Stomach (tissue), 9 donors: ENCODE data around the gene RNF213. TPM values are rescaled to one million over a fixed set of nuclear protein-coding genes. Genes with fewer than 3 reads are reported as not detected.

Experiments
- DNase-seq, 2 donors: peaks; one replicate each; pipeline versions ENCODE4 v3.0.0 to v3.0.0-alpha.2; 2013 to 2019
- H3K27ac ChIP-seq, 5 donors: fragments of 200-600 bp in 4 of 5; sonication (generic) in 4 of 5; one replicate each; pipeline ENCODE4 v1.5.1; 2013 to 2019; ENCODE audit warnings: mild to moderate bottlenecking in 1 of 5, moderate library complexity in 1 of 5
- H3K27me3 ChIP-seq, 3 donors: fragments of 200-600 bp; sonication (generic); one replicate each; pipeline ENCODE4 v1.5.1; 2017 to 2019; ENCODE audit warnings: mixed run types in 1 of 3
- H3K36me3 ChIP-seq, 4 donors: fragments of 200-600 bp; sonication (generic); 1 replicate in 3 of 4; 2 replicates in 1 of 4; pipeline ENCODE4 v1.5.1; 2016 to 2019
- H3K4me1 ChIP-seq, 4 donors: fragments of 200-600 bp; sonication (generic); one replicate each; pipeline ENCODE4 v1.5.1; 2016 to 2019
- H3K4me3 ChIP-seq, 4 donors: fragments of 200-600 bp; sonication (generic) in 3 of 4; one replicate each; pipeline ENCODE4 v1.5.1; 2016 to 2019; ENCODE audit warnings: mild to moderate bottlenecking in 1 of 4
- H3K9me3 ChIP-seq, 4 donors: fragments of 200-600 bp; sonication (generic); one replicate each; pipeline ENCODE4 v1.5.1; 2016 to 2019
- CTCF ChIP-seq, 7 experiments: fragments of 450-650 bp in 4 of 7; fragments of 200-600 bp in 3 of 7; sonication (generic) in 3 of 7; IDR thresholded peaks; one replicate each; pipeline ENCODE4 v1.5.1; 2016 to 2019; ENCODE audit warnings: antibody characterized with exemption in 7 of 7, control low read depth in 2 of 7, mild to moderate bottlenecking in 1 of 7
- EP300 ChIP-seq: sonication (generic); formaldehyde crosslinking; IDR thresholded peaks from one replicate; pipeline ENCODE4 v1.6.1; 2017; ENCODE audit warnings: antibody characterized with exemption
- POLR2A ChIP-seq, 4 donors: fragments of 450-650 bp; IDR thresholded peaks; one replicate each; pipeline ENCODE4 v1.6.1; 2016; ENCODE audit warnings: antibody characterized with exemption in 4 of 4, control low read depth in 2 of 4, mild to moderate bottlenecking in 1 of 4, moderate library complexity in 1 of 4
- POLR2AphosphoS5 ChIP-seq, 3 donors: sonication (generic); formaldehyde crosslinking; IDR thresholded peaks; one replicate each; pipeline ENCODE4 v1.6.1; 2016; ENCODE audit warnings: antibody characterized with exemption in 3 of 3
- WGBS, 5 donors: extraction: QIAGEN DNeasy Blood & Tissue Kit in 3 of 5; methylation state at CpG; one replicate each; pipeline versions ENCODE4 v1.1.5 to v1.1.7; 2013 to 2018; 5-methylcytosine and 5-hydroxymethylcytosine counted together
- intact Hi-C: fragments of 100-400 bp; cut with DNase I; formaldehyde crosslinking; loops from one replicate; pipeline ENCODE4 v1.15.1; 2023; ENCODE audit warnings: low total_unique reads
- polyA plus RNA-seq, 3 donors: library from polyadenylated mRNA; stranded (reverse); fragments of 200-250 nt; gene quantifications; one replicate each; pipeline ENCODE4 v1.2.3, GENCODE V29; 2013
- total RNA-seq, 5 donors: library from RNA; depleted of rRNA; stranded (reverse); fragments of >200 nt; gene quantifications; one replicate each; pipeline versions ENCODE4 v1.1.0 to v1.2.3, GENCODE V29; 2014 to 2016
- donor health status: healthy with polysubstance abuse.
- donor health status: Bipolar disorder and iron deficiency.
- donor health status: healthy.

Gene RNF213
- total and polyA plus RNA-seq, 8 donors: 12.3 to 358 (median 138) TPM

- Histone ChIP-seq H3K27ac (no peak overlapping the region), H3K4me1 (no peaks in the 10 kb centered on the region), H3K36me3 (peaks cover 84 to 100% (median 98%) of the 10 kb centered on the region in 4 donors), H3K27me3 (no peaks in the 10 kb centered on the region), H3K9me3 (no peaks in the 10 kb centered on the region), H3K4me3 (no peak overlapping the region)
- WGBS, 5 donors: 88 to 95% (median 93%) methylated on average over 15 of the region's 15 CpGs
- no peak for TF ChIP-seq POLR2AphosphoS5 (IDR thresholded peaks at IDR 0.05)
- no peak for TF ChIP-seq CTCF (IDR thresholded peaks at IDR 0.05)
- no peak for TF ChIP-seq EP300
- no peak for TF ChIP-seq POLR2A (IDR thresholded peaks at IDR 0.05)
- intact Hi-C loops: no loop called here
- DNase-seq: no peak
Observed at GRCh38 chr17:80345321-80345720, 84.7 kb downstream of the RNF213 start.

- H3K4me3 ChIP-seq: no peak overlapping the region
- H3K27ac ChIP-seq: no peak overlapping the region
- H3K27me3 ChIP-seq: no peaks in the 10 kb centered on the region
- DNase-seq: no peak
- WGBS, 5 donors: 96 to 99% (median 98%) methylated on average over 23 to 27 of the region's 27 CpGs
- intact Hi-C loops: no loop called here
- no peaks in the 10 kb centered on the region for H3K4me1 ChIP-seq
- peaks cover 90 to 100% (median 98%) of the 10 kb centered on the region in 4 donors for H3K36me3 ChIP-seq
- H3K9me3 ChIP-seq: no peaks in the 10 kb centered on the region
- TF ChIP-seq EP300: no peak
- TF ChIP-seq POLR2AphosphoS5 (IDR thresholded peaks at IDR 0.05): no peak
- TF ChIP-seq POLR2A (IDR thresholded peaks at IDR 0.05): no peak
- TF ChIP-seq CTCF (IDR thresholded peaks at IDR 0.05): no peak
Observed at GRCh38 chr17:80345841-80346497, 85.3 kb downstream of the RNF213 start.

- intact Hi-C loops: no loop called here
- Histone ChIP-seq H3K36me3 (peaks cover 92 to 100% (median 98%) of the 10 kb centered on the region in 4 donors), H3K27me3 (no peaks in the 10 kb centered on the region), H3K4me3 (no peak overlapping the region), H3K27ac (no peak overlapping the region), H3K4me1 (no peaks in the 10 kb centered on the region), H3K9me3 (no peaks in the 10 kb centered on the region)
- DNase-seq: no peak
- no peak for TF ChIP-seq CTCF (IDR thresholded peaks at IDR 0.05)
- 94 to 97% (median 96%) methylated on average over 36 to 38 of the region's 38 CpGs for WGBS, 5 donors
Observed at GRCh38 chr17:80346498-80347275, 86.0 kb downstream of the RNF213 start.

GRCh38 chr17:80347536-80347935 is 86.9 kb downstream of the RNF213 start:
- Histone ChIP-seq H3K9me3 (no peaks in the 10 kb centered on the region), H3K36me3 (peaks cover 96 to 100% (median 100%) of the 10 kb centered on the region in 4 donors), H3K27me3 (no peaks in the 10 kb centered on the region), H3K4me1 (no peaks in the 10 kb centered on the region), H3K27ac (no peak overlapping the region), H3K4me3 (no peak overlapping the region)
- DNase-seq: no peak
- WGBS, 5 donors: 95 to 99% (median 97%) methylated on average over 19 of the region's 19 CpGs
- intact Hi-C loops: no loop called here
- TF ChIP-seq POLR2AphosphoS5 (IDR thresholded peaks at IDR 0.05) (no peak), POLR2A (IDR thresholded peaks at IDR 0.05) (no peak), CTCF (IDR thresholded peaks at IDR 0.05) (no peak)
